ACHN (cell line): ENCODE measurements around the gene MZF1.

ENCODE experiments used
- DNase-seq: peaks from one replicate; pipeline ENCODE4 v3.0.0-alpha.2; 2015
- in situ Hi-C: cut with HindIII; loops from 2 replicates; pipeline ENCODE4 v1.10.0; 2017; ENCODE audit warnings: low sequenced_read_pairs, low pct_ligation_motif_present, low pct_unique_long_range_greater_than_20kb

The MZF1 gene

DNA sequence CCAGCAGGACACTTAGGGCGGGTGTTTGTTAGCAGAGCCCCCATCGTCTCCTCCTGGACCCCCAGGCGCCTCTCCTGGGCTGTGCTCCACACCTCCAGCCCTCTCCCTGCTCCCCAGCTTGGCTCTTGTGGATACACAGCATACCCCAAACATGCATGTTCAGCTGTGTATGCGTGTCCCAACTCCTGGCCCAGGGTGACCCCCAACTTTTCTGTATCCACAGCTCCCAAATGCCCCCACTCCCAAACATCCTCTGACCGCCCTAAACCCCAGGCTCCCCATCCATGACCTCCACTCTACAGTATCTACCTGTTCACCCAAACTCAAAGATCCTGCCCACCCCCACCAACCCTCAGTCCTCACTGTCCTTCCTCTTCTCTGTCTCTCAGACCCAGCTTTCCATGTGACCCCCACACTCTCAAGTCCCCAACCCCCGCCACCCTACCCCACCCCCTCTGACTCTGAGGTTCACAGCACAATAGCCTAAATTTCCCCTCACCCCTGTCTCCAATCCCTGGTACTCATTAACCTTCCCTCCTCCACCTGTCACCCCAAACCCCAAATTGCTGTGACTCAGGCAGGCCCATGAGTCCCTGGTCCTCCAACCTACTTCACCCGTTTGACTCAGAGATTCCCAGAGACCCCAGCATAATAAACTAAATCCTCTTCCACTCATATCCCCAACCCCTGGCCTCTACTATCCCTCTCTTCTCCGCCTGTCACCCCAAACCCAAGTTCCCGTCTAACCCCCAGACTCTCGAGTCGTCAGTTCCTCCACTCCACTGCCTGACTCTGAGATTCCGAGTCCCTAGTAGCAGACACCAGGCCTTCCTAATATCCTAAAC, 15.7 kb downstream of the MZF1 start:
- in situ Hi-C loops, result no loop called here
- no peak for DNase-seq

DNA sequence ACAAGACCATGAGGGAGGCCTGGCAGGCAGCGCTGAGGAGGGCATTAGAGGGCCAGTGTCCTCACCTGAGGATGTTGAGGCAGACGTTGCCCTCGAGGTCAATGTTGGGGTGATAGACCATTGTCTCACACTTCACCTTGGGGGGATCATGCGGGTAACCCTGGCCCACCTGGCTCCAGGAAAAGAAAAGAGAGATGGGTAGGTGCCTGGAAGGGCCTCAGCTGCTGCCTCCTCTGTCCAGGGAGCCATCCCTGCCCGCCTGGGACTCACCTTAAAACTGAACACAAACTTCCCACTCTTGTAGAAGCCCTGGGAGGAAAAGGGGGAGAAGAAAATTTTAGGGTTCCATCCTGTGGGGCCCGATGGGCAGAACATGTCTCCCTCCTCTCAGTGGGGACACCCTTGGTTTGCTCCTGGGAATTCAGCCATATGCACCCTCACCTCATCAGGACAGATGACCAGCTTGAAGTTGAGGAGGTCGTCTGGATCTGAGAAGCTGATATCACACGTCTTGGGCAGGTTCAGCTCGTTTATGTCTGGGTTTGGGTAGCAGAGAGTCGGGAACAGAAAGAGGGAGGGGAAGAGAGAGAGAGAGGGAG, 16.4 kb downstream of the MZF1 start:
- in situ Hi-C loops, result no loop called here
- DNase-seq, result no peak

DNA sequence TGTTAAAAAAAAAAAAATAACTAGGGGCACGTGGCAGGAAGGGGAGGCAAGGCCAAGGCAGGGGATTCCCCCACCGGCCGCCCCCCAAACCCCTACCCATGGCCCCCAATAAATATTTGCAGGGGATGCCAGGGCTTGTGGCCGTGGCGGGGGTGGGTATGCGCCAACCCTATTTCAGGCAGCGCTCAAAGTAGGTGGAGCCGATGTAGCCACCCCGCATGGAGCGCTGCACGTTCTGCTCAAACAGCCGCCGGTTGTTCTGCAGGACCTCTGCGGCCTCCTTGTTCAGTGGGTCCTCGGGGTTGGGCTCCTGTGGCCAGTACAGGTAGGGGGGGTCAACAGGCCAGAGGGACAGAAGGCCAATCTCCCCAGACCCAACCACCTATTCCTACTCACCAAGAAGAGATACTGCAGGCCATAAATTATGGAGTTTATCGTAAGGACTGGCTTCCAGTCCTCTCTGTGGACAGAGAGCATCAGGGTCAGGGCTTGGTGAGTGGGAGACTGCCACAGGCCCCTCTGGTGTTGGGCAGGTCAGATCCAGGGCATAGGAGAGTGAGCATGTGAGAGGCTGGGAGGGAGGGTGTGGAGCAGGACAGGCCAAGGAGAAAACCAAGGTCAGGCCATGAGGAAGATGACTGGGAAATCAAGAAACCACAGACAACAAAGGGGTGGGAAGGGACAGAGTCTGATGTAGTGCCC, 17.1 kb downstream of the MZF1 start:
- in situ Hi-C loops, result no loop called here
- no peak for DNase-seq

DNA sequence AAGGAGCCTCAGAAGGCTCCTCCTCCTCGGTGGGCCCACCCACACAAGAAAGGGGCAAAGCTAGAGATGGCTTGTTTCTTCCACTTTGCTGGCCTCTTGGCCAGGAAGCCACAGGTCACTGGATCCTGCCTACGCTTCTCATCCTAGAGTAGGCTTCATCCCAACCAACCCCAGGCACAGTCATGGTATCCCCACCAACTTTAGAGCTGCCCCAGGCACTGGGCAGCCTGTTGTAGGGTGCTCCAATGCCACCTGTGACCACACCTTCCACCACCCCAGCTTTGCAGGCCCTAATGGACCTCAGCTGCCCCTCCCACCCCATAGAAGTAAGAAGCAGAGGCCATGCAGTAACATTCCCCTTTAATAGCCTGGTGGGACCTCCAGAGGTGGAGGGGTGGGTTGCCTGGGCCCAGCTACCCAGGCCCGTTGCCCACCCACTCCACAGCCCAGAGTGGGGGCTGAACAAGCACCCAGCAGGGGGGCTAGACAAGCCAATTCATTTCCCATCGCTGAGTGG, 17.7 kb downstream of the MZF1 start:
- no peak for DNase-seq
- in situ Hi-C loops, result no loop called here

DNA sequence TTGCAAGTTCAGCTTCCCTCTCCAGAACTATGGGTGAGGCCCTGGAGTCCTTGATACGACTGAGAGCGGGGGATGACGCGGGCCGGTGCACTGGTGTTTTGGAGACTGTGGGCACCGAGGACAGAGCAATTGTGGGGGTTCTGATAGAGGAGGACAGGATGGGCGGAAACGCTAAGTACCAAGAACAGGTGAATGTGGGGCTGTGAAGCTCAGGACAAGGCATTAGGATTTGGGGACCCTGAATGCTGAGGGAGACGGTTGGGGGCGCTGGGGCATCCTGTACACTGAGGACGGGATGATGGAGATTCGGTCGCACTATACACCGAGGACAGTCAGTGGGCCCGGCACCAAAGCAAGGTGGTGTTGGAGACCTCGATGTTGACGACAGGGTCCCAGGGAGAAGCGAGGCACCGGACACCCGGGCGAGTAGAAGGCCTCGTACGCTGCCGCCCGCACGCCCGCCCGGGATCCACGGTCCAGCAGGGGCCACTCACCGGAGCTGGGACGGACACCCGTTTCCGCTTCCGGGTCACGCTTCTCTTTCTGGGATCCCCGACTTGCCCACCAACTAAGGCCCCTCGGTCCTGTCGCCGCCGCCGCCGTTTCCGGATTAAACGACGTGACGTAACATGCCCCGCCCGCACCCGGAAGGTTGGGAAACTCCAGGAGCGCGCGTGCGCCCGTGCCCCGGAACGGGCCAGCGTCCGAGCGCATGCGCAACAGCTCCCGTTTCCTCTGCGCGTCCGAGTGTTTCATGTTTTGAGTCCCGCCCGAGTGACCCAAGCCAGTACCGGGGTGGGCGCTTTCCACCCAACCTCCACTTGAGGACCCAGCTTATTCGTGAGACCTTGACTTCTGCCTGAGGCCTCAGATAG, 18.4 kb downstream of the MZF1 start, which contains the start of gene CHMP2A:
TSS of gene CHMP2A (minus strand) at position 612 of the 875 bp plus-strand sequence. CDS start 893 bp downstream, outside the sequence.
- DNase-seq, result peak; percentile 93
- in situ Hi-C loops, result no loop called here

DNA sequence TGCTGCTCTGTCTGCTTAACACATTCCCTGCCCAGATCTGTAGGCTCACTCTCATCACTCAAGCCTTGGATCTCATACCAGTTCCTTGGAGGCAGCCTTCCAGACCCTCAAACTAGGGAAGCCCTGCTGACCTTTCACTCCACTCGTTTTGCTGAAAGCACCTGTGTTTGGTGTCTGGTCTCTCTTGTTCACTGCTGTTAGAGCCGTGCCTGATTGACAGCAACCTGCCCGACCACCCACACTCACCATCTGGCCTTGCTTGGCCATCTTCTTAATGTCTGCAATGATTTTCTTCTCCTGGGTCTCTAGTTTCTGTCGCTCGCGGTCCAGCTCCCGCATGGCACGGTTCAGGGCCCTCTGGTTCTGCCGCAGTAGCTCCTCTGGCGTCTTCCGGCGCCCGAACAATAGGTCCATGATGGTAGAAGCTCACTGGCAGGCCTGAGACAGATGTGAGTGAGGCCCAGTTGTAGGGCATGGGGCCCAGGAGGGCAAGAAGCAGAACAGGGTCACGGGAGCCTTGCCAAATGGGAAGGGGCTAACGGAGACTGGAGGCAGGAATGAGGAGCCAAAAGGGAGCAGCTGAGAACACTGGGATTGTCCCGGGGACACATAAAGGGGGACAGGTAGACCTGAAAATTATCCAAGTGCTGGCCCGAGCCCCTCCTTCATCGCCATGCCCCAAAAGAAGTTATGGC, 19.2 kb downstream of the MZF1 start:
- in situ Hi-C loops, result no loop called here
- DNase-seq, result no peak

DNA sequence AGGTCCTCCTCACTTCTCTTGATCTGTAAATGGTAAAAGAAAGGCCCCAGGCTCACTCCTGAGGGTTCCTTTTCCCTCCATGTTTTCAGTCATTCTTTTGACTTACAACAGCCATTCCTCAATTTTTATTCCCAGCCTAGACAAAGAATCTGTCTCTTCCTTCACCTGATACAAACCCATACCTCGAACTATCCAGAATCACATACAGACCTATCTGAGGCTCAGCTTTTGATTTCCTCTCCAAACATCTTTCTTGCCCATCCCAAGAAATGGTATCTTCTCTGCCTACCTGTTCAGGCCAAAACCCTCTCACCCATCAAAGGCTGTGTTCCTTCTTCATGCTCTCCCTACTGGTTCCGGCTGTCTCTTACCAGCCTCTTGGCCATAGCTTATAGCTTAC, 20.5 kb downstream of the MZF1 start:
- no peak for DNase-seq
- in situ Hi-C loops, result no loop called here

DNA sequence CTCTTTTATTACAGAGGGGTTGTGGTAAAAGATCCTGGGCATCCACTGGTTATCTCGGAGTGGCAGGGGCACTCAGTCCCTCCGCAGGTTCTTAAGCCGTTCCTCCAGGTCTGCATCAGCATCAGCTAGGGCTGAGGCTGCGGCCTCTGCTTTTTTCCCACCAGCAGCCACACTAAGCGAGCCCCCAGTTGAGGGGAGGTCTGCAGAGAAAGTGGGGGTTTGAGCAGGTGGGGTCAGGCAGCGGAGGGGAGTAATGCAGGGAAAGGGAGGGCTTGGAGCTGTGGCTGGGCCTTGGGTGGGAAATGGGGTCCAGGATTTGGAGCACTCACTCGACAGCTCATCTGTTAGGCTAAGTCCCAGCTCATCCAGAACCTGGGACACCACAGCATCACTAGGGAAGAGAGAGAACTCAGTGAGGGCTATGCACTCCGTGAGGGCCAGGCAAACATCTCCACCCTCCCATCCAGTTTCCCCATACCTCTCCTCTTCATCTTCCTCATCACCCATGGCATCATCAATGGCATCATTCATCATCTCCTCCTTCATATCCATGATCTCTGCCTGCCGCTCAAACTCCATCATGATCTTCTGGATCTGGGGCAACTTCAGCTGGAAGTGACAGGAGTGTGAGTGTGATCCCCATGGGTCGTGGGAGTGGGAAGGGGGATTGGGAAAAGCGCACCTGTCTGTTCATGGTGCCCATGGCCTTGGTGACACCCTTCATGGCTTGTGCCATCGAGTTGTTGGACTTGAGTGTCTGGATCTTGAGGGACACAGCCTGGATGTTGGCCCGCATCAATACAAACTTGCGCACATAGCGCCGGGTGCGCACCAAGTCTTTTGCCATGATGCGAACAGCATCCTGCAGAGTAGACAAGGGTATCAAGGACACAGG, 21.3 kb downstream of the MZF1 start:
- in situ Hi-C loops, result no loop called here
- no peak for DNase-seq

DNA sequence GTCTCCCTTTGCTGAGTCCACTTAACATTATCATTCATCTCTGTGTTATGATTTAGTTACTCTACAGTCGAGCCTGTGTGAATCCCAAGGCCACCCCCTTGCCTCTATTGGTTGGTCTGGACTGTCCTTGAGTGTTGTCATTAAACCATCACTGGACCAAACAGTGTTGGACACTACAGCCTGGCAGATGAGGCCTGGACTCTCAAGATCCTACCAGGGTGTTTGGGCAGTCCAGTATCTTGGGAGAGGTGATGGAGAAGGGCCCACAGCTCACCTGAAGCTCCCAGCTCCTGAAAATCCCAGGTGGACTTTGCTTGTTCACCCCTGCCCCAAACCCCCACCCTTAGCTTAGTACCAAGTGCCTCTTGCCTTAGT, 22.0 kb downstream of the MZF1 start:
- in situ Hi-C loops, result no loop called here

DNA sequence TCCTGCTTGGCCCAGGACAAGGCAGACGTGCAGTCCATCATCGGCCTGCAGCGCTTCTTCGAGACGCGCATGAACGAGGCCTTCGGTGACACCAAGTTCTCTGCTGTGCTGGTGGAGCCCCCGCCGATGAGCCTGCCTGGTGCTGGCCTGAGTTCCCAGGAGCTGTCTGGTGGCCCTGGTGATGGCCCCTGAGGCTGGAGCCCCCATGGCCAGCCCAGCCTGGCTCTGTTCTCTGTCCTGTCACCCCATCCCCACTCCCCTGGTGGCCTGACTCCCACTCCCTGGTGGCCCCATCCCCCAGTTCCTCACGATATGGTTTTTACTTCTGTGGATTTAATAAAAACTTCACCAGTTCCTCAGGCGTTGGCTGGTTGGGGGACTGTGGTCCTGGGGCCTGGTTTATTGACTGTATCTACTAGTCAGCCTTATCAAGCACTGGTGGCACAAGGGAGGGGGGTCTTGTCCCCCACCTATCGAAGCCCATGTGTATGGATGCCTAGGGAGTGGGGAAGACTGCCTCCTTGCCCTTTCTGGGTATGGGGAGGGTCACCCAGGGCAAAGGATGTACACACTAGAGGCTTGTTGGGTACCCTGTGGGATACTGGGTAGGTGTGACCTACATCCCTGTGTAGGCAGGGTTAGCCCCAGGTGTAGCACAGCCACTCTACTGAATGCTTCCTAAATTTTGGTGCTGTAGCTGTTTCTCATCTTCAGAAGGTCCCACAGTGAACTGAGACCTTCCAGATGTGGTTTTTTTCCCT, 22.6 kb downstream of the MZF1 start:
- no peak for DNase-seq
- in situ Hi-C loops, result no loop called here

More for the DNA sequence above, 22.0 kb downstream of the MZF1 start:
- no peak for DNase-seq

DNA sequence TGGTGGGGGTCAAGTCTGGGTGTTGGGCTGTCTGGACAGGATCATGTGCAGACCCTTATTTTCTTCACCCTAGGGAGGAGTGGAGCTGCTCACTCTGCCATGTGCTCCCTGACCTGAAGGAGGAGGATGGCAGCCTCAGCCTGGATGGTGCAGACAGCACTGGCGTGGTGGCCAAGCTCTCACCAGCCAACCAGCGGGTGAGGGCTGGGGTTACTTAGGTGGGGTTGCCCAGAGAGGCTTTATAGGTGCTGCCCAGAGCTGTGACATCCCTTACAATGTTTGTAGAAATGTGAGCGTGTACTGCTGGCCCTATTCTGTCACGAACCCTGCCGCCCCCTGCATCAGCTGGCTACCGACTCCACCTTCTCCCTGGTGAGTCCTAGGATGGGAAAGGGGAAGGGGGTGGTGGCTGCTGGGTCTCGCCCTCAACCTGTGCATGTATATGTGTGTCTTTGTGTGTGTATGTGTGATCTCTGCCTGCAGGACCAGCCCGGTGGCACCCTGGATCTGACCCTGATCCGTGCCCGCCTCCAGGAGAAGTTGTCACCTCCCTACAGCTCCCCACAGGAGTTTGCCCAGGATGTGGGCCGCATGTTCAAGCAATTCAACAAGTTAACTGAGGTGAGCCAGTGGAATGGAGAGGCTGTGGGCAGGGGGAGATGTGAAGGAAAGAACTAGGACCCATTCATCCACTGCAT, 23.3 kb downstream of the MZF1 start:
- no peak for DNase-seq
- in situ Hi-C loops, result no loop called here

DNA sequence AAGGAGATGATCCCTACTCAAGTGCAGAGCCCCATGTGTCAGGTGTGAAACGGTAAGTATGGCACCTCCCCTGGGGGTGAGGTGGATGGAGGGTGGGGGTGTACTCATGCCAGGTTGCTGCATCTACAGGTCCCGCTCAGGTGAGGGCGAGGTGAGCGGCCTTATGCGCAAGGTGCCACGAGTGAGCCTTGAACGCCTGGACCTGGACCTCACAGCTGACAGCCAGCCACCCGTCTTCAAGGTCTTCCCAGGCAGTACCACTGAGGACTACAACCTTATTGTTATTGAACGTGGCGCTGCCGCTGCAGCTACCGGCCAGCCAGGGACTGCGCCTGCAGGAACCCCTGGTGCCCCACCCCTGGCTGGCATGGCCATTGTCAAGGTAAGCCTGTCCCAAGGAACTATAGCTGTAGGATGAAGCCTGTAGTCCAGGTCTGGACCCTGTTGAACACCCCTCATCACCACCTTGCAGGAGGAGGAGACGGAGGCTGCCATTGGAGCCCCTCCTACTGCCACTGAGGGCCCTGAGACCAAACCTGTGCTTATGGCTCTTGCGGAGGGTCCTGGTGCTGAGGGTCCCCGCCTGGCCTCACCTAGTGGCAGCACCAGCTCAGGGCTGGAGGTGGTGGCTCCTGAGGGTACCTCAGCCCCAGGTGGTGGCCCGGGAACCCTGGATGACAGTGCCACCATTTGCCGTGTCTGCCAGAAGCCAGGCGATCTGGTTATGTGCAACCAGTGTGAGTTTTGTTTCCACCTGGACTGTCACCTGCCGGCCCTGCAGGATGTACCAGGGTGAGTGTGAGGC, 24.1 kb downstream of the MZF1 start:
- DNase-seq, result no peak
- in situ Hi-C loops, result no loop called here

DNA sequence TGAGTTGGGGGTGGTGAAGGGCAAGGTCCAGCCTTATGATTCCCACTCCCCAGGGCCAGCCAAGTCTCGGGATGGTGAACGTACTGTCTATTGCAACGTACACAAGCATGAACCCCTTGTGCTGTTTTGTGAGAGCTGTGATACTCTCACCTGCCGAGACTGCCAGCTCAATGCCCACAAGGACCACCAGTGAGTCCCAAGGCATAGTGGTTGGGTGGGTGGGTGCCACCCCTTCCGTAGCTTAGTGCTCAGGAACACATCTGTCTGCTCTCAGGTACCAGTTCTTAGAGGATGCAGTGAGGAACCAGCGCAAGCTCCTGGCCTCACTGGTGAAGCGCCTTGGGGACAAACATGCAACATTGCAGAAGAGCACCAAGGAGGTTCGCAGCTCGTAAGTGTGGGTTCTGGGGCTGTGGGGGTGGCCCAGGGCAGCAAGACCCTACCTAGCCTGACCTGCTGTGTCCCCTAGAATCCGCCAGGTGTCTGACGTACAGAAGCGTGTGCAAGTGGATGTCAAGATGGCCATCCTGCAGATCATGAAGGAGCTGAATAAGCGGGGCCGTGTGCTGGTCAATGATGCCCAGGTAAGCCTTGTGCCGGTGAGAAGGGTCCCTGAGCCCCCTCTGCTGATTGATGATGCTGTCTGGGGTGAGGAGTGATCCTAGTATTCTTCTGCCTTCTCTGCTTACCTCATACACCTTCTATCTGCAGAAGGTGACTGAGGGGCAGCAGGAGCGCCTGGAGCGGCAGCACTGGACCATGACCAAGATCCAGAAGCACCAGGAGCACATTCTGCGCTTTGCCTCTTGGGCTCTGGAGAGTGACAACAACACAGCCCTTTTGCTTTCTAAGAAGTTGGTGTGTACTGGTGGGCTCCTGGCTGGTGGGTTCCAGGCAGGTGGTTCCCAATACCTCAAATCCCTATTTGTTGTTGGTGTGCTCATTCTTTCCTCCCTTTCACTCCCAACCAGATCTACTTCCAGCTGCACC, 25.5 kb downstream of the MZF1 start:
- in situ Hi-C loops, result no loop called here
- DNase-seq, result no peak

DNA sequence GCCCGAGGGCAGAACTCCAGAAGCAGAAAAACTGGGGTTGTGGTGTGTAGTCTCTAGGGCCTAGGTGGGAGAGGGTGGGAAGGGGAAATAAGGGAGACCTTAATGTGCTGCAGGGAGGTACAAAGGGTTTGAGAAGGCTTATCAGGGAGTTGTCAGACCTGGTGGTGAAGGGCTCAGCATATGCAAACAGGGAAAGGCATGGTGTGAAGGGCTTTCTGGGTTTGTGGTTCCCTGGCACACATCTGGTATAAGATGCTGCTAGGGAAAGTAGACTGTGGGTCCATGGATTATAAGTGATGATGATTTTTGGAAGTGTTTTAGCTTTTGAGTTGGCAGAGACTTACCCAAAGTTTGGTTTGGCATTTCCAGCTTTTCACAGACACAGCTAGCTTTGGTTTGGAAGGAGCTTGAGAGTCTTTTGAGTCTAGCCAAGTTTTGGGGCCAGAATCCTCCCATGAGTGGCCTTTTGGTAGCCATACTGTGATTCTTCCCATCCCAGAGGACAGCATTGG, 27.1 kb downstream of the MZF1 start:
- no peak for DNase-seq
- in situ Hi-C loops, result no loop called here
